RPMI8226 (cell line): Measurements from ENCODE around the gene BMP7.
A peak's percentile ranks its signal among the peaks of the same experiment; 100 is the strongest.

Experiments used
- DNase-seq: peaks from one replicate; pipeline ENCODE4 v3.0.0-alpha.2; 2015

Gene BMP7

DNA sequence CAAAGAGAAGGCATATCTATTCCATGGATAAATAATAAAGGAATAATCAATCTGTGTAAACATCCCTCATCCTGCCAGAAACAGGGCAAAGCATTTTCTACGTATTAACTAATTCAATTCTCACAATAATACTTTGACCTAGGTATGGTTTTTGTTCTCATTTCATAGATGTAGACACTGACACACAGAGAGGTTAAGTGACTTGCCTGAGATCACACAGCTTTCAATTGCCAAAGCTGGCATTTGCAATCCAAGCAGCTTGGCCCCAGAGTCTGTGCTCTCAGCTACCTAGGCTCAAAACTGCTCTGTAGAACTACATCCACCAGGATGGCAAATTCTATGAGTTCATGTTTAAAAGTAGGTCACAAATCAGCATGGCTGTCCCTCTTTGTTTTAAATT, 124.9 kb downstream of the BMP7 start:
- DNase-seq = no peak

DNA sequence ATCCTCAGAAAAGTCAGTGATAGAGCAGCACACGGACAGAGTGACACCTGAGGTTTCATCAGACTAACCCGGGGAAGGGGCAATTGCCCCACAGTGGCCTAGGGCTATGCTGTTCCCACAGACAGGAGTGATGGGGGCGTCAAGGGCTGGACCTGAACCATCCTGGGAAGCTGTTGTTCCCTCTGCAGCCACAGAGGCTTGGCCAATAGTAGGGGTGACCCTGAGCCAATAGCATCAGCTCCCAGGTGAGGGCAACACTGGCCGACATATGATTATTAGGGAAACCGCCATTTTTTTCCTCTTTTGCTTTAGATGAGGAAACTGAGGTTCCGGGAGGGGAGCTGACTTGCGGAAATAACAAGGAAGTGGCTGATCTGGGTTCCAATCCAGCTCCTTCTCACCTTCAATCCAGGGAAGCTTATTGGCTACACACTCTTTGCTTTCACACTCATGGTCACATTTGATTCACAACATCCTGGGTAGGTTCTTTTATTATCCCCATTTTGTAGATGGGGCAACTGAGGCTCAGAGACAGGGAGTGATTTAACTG, 126.0 kb downstream of the BMP7 start:
- DNase-seq = no peak

- no peak for DNase-seq
Measured at GRCh38 chr20:57139342-57140093, 126.9 kb downstream of the BMP7 start.

GRCh38 chr20:57138198-57138995, 128.0 kb downstream of the BMP7 start:
- no peak for DNase-seq

DNA sequence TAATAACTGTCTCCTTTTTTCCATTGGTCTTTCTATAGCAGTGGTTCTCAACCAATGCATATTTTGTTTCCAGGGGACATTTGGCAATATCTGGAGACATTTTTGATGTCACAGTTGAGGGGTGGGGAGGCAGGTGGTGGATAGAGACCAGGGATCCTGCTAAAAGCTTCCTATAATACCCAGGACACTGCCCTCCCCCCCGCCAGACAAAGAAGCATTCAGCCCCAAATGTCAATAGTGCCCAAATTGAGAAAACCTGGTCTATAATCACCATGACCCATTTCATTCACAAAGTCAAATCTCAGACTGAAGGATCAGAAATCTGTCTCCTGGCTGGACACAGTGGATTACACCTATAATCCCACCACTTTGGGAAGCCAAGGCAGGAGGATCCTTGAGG, 128.8 kb downstream of the BMP7 start:
- DNase-seq = no peak

DNA sequence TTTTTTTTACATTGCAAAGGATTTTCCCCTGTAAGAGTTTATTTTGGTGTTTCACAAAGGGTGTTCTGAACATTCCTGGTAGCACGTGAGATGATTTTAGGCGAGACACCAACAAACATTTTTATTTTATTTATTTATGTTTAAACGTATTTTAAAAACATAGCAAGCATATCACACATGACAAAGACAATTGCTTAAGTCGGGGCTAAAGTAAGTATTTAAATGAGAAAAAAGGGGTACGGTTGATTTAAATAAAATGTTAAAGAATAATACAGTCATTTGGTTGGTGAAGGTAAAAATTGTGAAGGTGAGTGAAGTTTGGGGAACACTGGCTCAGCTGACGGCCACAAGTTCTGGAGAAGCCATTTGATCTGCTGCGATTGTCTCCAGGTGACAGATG, 129.7 kb downstream of the BMP7 start:
- DNase-seq = no peak

GRCh38 chr20:57135875-57136274, 130.6 kb downstream of the BMP7 start:
- DNase-seq = peak; percentile 14

DNA sequence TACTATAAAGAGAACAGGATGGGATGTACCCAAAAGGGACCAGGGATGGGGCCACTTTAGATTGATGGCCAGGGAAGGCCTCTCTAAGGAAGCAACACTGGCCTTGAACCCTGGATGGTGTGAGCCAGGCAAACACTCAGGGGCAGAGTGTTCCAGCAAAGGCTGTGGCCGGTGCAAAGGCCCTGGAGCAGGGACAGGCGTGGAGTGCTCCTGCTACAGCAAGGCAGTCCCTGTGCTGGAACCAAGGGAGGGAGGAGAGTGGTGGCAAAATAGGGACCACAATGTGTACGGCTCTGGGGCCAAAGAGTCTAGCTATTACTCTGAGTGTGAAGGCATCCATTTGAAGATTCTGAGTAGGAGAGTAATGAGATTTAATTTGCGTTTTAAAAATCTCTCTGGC, 131.6 kb downstream of the BMP7 start:
- no peak for DNase-seq

DNA sequence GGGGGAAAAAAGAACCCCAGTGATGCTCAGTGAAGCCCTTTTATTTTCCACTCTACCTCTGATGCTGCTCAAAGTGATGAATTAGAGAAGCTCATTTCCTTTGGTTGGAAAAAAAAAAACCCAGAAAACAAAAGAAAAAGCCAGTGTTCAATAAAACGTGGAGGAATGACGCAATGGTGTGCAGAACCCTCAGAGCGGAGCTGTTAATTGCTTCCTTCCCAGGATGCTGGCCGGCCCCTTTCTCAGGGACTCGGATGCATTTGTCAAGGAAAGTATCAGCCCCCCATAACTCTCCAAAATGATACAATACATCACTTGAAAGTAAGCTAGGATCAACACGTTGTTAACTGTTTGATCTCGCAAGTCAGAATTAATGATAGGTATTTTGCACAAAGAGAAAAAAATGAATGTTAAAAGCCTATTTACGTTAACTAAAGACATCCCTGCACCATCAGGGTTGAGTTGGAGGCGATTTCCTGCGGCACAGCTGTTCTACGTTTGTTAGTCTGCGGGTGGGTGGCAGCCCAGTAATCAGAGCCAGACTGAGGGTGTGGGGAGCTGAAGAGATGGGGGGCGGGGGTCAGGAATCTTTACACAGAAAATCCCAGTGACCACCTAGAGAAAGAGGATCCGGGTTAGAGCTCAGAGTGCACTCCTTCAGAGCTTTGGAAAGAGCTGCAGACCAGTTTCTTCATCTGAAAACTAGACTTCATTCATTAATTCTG, 132.4 kb downstream of the BMP7 start:
- DNase-seq = no peak

- no peak for DNase-seq
Measured at GRCh38 chr20:57131601-57132391, 134.6 kb downstream of the BMP7 start.

- DNase-seq = no peak
Measured at GRCh38 chr20:57131077-57131476, 135.4 kb downstream of the BMP7 start.

GRCh38 chr20:57130160-57130772, 136.2 kb downstream of the BMP7 start:
- DNase-seq = no peak

GRCh38 chr20:57129303-57129702, 137.1 kb downstream of the BMP7 start:
- no peak for DNase-seq

DNA sequence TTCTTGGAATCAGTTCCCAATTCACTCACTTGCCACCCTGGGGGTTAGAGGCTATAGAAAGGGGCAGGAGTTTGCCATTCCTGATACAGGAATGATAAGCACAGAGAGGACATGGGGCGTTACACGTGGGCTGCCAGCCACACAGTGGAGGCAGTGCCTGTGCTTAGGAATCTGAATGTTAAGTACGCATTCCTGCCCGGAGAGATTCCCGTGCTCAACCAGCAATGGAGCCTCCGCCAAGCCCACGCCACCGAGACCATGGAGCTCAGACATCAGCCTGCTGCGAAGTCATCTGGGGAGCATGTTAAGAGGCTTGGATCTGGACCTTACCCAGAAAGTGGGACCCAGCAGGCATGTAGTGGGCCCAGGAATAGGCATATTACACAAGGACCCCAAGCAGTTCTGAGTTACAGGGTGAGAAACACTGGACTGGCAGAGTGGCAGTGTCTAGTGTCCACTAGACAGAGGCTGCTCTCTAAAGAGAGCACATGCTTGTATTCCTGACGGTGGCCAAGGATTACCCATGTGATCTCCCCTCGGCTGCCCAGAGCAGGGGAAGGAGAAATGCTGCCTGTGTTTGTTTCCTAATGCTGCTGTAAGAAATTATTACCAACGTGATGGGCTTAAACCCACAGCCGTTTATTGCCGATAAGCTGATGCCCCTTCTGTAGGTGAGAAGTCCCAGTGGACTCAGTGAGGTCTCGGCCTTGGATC, 138.2 kb downstream of the BMP7 start:
- DNase-seq = no peak

DNA sequence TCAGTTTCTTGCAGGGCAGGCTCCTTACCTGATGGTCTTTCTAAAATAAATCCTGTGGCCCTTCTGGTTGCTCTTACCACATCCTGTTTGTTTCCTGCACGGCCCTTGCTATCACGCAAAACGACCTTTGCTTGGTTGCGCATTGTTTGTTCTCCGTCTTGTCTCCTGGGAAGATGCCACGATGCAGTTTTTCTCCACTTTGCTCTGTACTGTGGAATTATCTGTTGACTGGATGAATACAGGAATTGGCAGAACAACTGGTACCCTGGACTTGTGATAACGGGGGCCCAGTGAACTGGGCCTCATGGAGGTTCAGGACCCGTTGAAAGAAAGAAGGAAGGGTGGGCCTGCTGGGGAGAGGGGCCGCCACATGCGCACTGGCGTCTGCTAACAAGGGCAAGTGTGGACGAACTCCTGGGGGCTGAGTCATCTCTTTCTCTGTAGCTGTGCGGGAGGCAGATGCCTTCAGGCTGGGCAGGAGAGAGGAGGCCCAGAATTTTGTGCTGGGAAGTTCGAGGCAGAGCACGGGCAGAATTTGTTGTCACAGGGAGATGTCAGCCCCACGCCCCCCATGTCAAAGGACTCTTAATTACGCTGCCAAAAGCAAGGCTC, 139.9 kb downstream of the BMP7 start:
- DNase-seq = no peak

- peak; percentile 17 for DNase-seq
Measured at GRCh38 chr20:57124800-57125517, 141.5 kb downstream of the BMP7 start.

DNA sequence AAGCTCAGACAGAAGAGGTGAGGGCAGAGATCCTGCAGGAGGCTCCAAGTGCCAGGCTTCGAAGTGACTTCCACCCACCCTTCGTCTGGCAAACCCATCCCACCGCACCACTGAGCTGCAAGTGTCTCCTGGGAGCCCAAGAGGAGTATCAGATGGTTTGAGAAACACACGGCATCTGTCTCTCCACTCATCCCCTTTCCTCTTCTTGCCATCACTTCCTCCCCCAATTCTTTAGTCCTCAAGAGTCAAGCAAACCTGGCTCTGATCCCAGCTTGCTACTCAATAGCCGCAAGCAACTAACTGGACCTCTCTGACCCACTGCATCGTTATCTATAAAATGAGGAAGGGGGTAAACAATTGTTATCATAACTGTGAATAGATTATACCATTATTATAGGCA, 142.1 kb downstream of the BMP7 start:
- no peak for DNase-seq

GRCh38 chr20:57123504-57123903, 142.9 kb downstream of the BMP7 start:
- DNase-seq = no peak

DNA sequence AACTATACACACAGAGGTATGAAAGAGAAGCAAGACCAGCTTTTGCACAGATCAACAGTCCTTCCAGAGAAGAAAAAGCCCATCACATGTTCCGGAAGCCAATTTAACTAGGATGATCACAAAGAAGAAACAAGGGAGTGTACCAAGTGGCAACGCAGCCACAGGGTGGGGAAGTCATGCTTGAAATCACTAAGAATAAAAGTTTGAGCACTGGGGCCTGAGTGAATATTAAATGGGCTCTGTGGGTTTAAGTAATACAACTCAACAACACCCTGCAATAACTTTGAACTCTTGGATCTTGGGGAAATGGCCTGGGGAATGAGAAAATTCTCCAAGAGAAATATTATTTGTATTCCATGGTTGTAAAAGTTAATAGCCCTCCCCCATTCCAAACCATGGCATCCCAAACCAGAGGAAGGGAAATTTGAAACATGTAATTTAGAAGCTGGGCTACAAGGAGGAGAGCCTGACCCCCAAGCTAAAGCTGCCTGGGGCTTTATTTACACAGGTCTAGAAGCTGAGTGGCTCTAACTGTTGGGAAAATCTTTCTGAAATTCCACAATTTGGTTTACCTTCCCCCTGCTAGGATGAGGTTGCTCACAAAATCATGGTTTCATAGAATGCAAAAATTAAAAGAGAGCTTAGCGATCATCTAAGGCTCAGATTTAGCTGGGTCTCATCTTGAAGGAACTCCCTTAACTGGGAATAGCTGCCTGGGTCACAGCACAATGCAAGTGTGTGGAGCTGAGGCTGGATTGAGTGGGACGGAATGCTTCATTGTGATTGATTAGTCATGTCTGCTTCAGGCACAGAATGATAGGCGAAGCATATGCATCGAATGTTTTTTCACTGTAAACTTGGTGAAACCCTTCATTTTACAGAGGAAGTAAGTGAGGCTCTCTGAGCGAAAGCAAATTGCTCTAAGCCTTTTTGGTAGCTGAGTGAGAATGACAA, 143.6 kb downstream of the BMP7 start:
- DNase-seq = no peak
